Measurements from ENCODE around the gene IQCH.

The IQCH gene

DNA sequence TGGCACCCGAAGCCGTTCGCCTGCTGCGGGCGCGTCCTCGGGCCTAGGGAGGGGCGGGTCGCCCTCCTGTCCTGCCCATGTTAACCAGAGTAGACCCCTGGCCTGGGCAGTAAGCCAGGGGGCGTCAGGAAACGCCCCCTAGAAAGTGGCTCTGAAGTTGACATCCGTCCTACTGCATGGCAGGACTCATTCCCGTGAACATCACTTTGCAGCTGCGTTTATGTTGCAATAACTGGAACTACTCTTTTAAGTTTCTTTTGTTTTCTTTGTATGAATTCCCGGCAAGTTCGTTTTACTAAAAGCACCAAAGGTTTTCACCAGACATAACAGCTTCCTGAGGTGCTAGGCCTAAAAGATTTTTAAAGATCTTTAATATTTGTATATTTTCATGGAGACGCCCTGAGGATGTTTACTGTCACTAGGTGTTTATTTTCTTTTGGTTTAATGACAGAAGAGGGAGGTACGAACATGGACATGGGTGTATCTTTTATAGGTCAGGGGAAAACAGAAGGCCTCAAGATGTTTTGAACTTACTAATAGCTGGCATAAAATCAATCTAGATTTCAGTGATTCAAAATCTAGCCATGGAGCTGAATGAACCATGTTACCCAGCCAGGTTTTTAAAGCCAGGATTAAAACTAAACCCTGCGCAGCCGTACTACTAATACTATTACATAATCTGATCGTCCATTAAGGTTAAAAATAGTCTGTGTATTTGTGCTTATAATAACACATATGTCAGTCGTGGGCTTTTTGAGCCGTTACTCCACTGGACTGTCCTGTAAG lies 267.4 kb downstream of the IQCH start:
- peaks cover 5% of the 10 kb centered on the region for H3K36me3 Mint-ChIP-seq (ENCODE audit: low read depth)
- no peak for ATAC-seq

DNA sequence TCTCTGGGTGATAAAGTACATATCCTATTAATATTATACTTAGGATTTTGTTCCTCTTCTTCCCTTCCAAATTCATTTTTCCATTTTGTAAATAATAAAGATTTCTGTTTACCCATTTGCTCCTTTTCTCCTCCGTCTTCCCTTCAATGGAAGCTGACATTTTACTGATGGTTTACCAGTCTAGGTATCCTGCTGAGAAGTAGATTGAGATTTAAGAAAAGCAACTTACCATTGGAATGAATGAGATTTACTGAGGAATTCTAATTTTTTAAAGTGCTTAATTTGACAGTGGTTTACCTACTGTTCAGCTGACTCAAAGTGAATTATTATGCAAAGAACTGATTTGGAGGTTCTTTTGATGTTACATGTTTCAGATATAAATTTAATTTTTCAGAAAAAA lies 268.7 kb downstream of the IQCH start:
- Mint-ChIP-seq H3K27ac (no peak overlapping the region), H3K9me3 (no peaks in the 10 kb centered on the region), H3K27me3 (no peaks in the 10 kb centered on the region), H3K4me3 (peak overlapping the region; percentile 96), H3K36me3 (ENCODE audit: low read depth) (peaks cover 5% of the 10 kb centered on the region), H3K4me1 (peaks cover 29% of the 10 kb centered on the region)
- ATAC-seq (no peak), DNase-seq (no peak)

More for the DNA sequence above, 267.4 kb downstream of the IQCH start:
- Mint-ChIP-seq H3K9me3 (no peaks in the 10 kb centered on the region), H3K27me3 (no peaks in the 10 kb centered on the region), H3K4me1 (peaks cover 29% of the 10 kb centered on the region), H3K4me3 (peak overlapping the region; percentile 96), H3K27ac (peak overlapping the region; percentile 97)
- no peak for DNase-seq

DNA sequence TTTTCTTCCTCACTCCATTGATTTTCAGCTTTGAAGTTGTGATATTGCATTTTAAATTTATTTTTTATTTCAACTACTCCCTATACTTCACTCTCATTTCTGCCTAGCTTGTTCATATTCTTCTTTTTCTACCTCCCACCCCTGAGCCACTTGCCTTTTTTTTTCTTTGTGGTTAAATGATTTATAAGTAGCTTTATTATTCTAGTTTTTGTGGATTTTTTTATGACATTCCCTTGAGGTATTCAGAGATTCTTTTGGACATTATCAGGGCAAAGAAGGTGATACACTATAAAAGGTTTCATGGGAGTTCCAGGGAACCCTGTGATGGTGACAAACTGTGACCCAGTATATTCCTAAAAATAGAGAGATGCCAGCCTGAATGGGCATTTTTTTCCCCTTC lies 269.6 kb downstream of the IQCH start:
- Mint-ChIP-seq H3K4me1 (peaks cover 29% of the 10 kb centered on the region), H3K36me3 (ENCODE audit: low read depth) (peaks cover 5% of the 10 kb centered on the region), H3K27me3 (no peaks in the 10 kb centered on the region), H3K27ac (no peak overlapping the region), H3K4me3 (no peak overlapping the region), H3K9me3 (no peaks in the 10 kb centered on the region)
- no peak for DNase-seq
- no peak for ATAC-seq

DNA sequence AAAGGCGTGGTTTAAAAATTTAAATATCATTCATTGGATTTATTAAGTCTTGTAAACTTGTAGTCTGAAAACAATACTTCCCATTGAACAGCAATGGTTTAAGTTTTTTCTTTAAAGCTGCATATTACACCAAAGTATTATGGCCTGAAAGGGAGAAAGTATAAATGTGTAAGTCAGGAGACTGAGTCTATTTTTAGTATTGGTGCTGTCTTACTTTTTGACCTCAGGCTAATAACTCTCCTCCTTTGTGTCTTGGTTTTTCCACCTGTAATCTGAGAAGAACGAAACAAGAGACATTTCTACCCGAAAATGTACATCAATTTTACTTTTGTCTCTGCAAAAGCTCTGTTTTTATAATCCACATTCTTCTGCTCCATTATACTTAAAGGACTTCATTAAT lies 273.9 kb downstream of the IQCH start:
- ATAC-seq (no peak), DNase-seq (no peak)
- Mint-ChIP-seq H3K27me3 (no peaks in the 10 kb centered on the region), H3K36me3 (ENCODE audit: low read depth) (peaks cover 9% of the 10 kb centered on the region), H3K4me3 (no peak overlapping the region), H3K4me1 (peaks cover 16% of the 10 kb centered on the region), H3K9me3 (no peaks in the 10 kb centered on the region), H3K27ac (no peak overlapping the region)

DNA sequence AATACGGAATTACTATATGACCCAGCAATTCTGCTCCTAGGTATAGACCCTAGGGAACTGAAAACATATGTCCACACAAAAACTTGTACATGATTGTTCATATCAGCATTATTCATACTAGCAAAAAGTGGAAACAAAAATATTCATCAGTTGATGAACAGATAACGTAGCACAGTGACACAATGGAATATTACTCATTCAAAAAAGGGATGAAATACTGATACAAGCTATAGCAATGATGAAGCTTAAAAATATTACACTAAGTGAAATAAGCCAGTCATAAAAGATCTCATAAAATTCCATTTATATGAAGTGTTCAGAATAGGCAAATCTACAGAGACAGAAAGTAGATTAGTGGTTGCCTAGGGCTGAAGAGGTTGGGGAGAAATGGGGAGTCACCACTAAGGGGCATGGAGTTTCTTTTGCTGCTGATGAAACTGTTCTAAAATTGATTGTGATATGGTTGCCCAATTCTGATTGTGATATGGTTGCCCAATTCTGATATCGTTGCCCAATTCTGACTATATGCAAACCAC lies 276.9 kb downstream of the IQCH start:
- peaks cover 15% of the 10 kb centered on the region for H3K4me1 Mint-ChIP-seq
- H3K4me3 Mint-ChIP-seq = no peak overlapping the region
- peaks cover 2% of the 10 kb centered on the region for H3K27me3 Mint-ChIP-seq
- H3K27ac Mint-ChIP-seq = no peak overlapping the region
- DNase-seq (no peak), ATAC-seq (peak; percentile 65)
- H3K9me3 Mint-ChIP-seq = no peaks in the 10 kb centered on the region
- H3K36me3 Mint-ChIP-seq (ENCODE audit: low read depth) = peaks cover 4% of the 10 kb centered on the region

DNA sequence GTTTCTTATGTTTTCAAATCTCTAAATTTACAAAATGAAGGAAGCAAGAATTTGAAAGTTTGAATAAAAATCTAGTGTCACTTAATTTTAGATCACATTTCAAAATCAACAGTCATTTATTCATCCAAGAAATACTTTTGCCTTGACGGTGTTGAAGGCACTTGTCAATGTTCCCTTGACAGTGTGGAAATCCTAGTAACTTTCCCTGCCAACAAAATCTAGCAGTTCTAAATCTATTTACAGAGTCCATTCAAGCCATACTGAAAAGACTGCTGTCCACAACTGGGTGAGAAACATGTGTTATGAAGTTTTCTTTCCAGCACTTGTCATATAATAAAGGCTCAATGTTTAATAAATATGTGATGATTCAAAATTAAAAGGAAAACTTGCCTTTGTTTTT lies 279.3 kb downstream of the IQCH start:
- no peaks in the 10 kb centered on the region for H3K9me3 Mint-ChIP-seq
- peaks cover 18% of the 10 kb centered on the region for H3K4me1 Mint-ChIP-seq
- no peak overlapping the region for H3K4me3 Mint-ChIP-seq
- H3K27ac Mint-ChIP-seq = no peak overlapping the region
- DNase-seq (no peak), ATAC-seq (no peak)
- peaks cover 2% of the 10 kb centered on the region for H3K27me3 Mint-ChIP-seq
- H3K36me3 Mint-ChIP-seq (ENCODE audit: low read depth) = peaks cover 4% of the 10 kb centered on the region

DNA sequence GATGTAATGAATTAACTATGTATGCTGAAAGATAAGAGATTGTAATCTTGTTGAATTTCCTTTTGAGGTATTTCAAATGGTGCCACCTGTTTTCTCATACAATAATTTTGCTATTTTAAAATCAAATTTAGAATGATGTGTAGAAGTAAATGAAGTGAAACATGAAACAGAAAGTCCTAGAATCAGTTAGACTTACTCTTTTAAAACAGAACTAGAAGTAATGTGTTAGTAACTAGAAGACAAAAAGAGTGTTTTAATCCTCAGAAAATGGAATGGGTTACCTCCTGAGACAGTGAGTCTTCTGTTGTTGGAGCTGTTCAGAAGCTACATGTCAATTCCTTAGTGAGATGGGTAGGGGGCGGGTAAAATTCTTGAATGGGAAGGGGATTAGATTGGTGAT lies 279.8 kb downstream of the IQCH start:
- peaks cover 23% of the 10 kb centered on the region for H3K4me1 Mint-ChIP-seq
- ATAC-seq = no peak

DNA sequence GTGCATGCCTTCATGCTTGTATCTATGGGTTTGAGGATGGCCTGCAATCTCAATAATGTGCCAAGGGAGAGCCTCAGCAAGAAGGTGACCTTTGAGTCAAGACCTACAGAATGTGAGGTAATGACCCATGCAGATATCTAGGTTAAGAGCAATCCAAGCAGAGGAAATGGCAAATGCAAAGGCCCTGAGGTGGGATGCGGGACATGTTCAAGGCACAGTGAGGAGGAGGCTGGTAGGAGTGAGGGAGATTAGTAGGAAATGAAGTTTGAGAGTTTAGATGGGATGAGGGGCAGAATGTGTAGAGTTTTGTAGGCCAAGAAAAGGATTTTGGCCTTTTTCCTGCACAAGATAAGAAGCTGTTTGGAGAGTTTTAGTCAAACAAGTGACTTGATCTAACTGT lies 283.2 kb downstream of the IQCH start:
- no peak overlapping the region for H3K4me3 Mint-ChIP-seq
- no peaks in the 10 kb centered on the region for H3K36me3 Mint-ChIP-seq (ENCODE audit: low read depth)

More for the DNA sequence above, 279.8 kb downstream of the IQCH start:
- H3K27ac Mint-ChIP-seq = no peak overlapping the region
- H3K4me3 Mint-ChIP-seq = no peak overlapping the region
- H3K36me3 Mint-ChIP-seq (ENCODE audit: low read depth) = peaks cover 4% of the 10 kb centered on the region
- no peak for DNase-seq
- no peaks in the 10 kb centered on the region for H3K9me3 Mint-ChIP-seq
- H3K27me3 Mint-ChIP-seq = peaks cover 2% of the 10 kb centered on the region

DNA sequence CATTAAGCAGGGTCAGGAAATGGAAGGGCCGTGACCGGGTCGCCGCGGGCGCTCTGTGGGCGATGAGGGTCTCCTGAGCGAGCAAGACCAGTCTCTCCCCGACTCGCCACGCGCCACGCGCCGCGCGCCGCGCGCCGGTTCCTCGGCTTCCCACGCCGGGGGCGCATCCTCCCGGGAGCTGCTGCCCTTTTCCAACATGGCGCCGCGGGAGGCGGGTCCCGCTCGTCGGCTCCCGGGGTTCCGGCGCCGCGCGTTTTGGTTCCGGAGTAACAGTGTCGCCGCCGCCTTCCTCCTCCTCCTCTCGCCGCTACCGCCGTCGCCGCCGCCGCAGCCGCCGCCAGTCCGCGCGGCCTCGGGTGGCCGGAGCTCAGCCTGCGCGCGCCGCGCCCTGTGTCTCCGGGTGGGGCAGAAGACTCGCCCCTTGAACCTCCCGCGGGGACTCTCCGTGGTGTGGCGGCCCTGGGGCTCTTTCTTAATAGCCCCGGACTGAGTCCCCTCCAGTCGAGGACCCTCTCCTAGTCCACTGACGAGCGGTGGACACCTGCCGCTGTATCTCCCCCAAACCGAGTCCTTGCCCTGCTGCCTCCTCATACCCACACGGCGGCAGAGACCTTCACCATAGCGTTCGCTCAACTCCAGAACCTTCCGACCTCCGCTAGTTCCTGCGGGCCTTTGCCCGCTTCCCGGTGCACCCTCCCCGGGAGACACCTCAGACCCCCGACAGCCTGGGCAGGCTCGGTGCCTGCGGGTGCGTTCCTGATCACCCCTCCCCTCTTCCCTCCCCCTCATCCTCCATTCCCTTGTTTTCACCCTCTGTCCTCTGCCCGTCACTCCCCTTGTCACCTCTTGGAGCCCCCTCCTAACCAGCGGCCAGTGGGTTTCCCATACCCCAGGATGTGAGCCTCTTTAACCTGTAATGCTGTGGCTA lies 288.1 kb downstream of the IQCH start, which contains the start of gene MAP2K5:
Gene MAP2K5 (plus strand): TSS at position 284 of the 928 bp plus-strand sequence. CDS start 633 bp downstream, at position 917.
- ATAC-seq = peak; percentile 76
- no peaks in the 10 kb centered on the region for H3K27me3 Mint-ChIP-seq
- peak within 1 kb of the TSS; percentile 96 for H3K4me3 Mint-ChIP-seq
- DNase-seq = peak; percentile 88
- H3K27ac Mint-ChIP-seq = peak within 1 kb of the TSS; percentile 96
- peaks cover 3% of the 10 kb centered on the region for H3K36me3 Mint-ChIP-seq (ENCODE audit: low read depth)
- H3K4me1 Mint-ChIP-seq = peaks cover 49% of the 10 kb centered on the region
- no peaks in the 10 kb centered on the region for H3K9me3 Mint-ChIP-seq

More for the DNA sequence above, 283.2 kb downstream of the IQCH start:
- ATAC-seq = no peak
- peaks cover 32% of the 10 kb centered on the region for H3K4me1 Mint-ChIP-seq
- peaks cover 2% of the 10 kb centered on the region for H3K27me3 Mint-ChIP-seq
- H3K27ac Mint-ChIP-seq = no peak overlapping the region
- H3K9me3 Mint-ChIP-seq = no peaks in the 10 kb centered on the region
- no peak for DNase-seq

DNA sequence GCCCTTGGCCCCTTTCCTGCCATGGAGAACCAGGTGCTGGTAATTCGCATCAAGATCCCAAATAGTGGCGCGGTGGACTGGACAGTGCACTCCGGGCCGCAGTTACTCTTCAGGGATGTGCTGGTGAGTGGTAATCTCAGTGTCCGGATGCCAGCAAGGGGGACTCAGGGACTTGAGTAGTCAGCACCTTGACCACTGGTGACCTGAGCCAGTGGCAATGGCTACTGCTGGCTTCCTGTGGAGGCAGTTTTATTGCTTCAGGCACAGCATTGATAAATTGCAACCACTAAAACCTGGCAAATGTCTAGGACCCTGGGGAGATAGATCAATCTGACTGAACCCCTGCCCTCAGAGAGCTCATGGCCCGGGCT lies 288.7 kb downstream of the IQCH start:
- H3K36me3 Mint-ChIP-seq (ENCODE audit: low read depth) = peaks cover 3% of the 10 kb centered on the region
- peak overlapping the region; percentile 88 for H3K27ac Mint-ChIP-seq
- H3K9me3 Mint-ChIP-seq = no peaks in the 10 kb centered on the region
- no peaks in the 10 kb centered on the region for H3K27me3 Mint-ChIP-seq
- ATAC-seq = no peak
- H3K4me1 Mint-ChIP-seq = peaks cover 51% of the 10 kb centered on the region
- DNase-seq = no peak
- peak overlapping the region; percentile 96 for H3K4me3 Mint-ChIP-seq

DNA sequence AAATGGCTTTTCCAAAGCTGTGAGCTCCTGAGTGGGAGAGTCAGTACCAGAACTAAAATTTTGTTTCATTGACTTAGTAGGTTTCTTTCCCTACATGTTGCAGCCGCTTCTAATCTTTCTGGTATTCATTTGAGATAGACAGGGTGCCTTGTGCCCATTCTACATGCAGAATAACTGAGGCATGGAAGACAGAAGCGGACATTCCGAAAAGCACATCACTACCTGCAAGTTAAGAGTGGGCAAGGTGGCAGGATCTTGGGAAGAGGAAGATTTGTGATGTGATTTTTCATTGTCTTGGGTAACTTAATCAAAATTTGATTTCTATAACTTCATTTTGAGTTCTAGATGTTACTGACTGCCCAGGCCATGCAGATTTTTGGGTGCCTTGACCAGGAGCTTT lies 289.9 kb downstream of the IQCH start:
- DNase-seq = no peak
- Mint-ChIP-seq H3K27ac (no peak overlapping the region), H3K36me3 (ENCODE audit: low read depth) (peaks cover 3% of the 10 kb centered on the region), H3K9me3 (no peaks in the 10 kb centered on the region), H3K4me1 (peaks cover 50% of the 10 kb centered on the region), H3K27me3 (no peaks in the 10 kb centered on the region), H3K4me3 (peak overlapping the region; percentile 96)
- no peak for ATAC-seq

DNA sequence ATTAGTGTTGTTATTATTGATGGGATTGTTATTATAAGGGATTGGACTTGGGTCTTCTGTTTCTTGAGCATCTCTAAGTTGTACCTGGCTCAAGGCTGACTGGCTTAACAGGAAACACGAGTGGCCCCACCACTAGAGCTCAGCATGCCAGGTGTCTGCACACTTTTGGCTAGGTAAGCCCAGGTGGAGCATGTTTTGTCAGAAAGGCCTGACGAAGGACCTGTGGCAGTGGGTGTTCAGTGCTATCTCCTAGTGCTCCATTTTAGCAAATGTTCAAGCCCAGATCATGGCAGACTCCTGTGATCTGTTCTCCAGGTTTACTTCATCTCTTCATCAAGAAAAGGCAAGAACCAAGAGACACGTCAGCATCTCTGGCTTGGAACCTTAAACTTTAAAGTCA lies 291.3 kb downstream of the IQCH start:
- no peak for ATAC-seq
- Mint-ChIP-seq H3K27me3 (no peaks in the 10 kb centered on the region), H3K9me3 (no peaks in the 10 kb centered on the region), H3K4me3 (no peak overlapping the region), H3K27ac (no peak overlapping the region), H3K36me3 (ENCODE audit: low read depth) (peaks cover 9% of the 10 kb centered on the region), H3K4me1 (peaks cover 38% of the 10 kb centered on the region)
- DNase-seq = no peak

DNA sequence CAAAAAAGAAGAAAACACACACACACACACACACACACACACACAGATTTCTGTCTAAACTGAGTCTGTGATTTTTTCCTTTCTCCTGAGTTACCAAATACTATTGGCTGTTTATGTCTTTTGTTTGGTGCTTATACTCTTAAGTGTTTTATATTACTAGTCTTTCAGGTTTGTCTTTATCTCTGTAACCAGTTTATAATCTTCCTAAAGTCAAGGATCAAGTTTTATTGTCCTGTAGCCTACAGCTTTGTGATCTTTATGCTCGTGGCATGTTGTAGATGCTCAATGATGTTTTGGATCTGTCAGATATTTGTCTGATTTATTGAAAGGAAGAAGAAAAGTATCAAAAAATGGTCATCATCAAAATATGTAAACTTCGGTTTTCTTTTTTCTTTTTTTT lies 292.5 kb downstream of the IQCH start:
- Mint-ChIP-seq H3K9me3 (no peaks in the 10 kb centered on the region), H3K27me3 (no peaks in the 10 kb centered on the region), H3K36me3 (ENCODE audit: low read depth) (peaks cover 9% of the 10 kb centered on the region), H3K27ac (no peak overlapping the region), H3K4me3 (no peak overlapping the region), H3K4me1 (peaks cover 32% of the 10 kb centered on the region)
- ATAC-seq (no peak), DNase-seq (no peak)

DNA sequence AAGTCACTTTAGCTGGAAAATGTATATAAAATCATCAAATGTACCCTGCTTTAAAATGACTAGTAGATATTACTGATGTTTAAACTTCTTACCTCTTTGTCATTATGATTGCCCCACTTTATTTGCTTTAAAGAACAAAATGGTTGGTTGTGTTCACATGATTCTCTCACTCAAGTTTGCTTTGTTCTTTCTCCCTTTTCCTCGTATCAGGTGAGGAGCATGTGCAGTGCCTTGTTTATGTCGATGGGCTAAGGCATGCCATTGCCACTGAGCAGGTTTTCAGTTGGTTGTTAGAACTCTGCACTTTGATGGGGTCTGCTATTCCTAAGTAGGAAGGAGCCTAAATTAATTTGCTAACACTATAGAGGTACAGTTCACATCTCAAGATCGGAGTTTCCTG lies 293.2 kb downstream of the IQCH start:
- Mint-ChIP-seq H3K27me3 (no peaks in the 10 kb centered on the region), H3K9me3 (no peaks in the 10 kb centered on the region), H3K4me1 (peaks cover 32% of the 10 kb centered on the region), H3K36me3 (ENCODE audit: low read depth) (peaks cover 9% of the 10 kb centered on the region), H3K4me3 (no peak overlapping the region), H3K27ac (no peak overlapping the region)
- no peak for DNase-seq
- ATAC-seq = no peak
